HG02981 (cell line): ENCODE results near the gene HHLA2.

ENCODE experiments used
- ATAC-seq: cut with Tn5 transposase; IDR thresholded peaks from one replicate; pipeline ENCODE4 v1.9.1; 2021; ENCODE audit warnings: mild to moderate bottlenecking, moderate library complexity; ENCODE audit not compliant: unreplicated experiment

HHLA2 gene

DNA sequence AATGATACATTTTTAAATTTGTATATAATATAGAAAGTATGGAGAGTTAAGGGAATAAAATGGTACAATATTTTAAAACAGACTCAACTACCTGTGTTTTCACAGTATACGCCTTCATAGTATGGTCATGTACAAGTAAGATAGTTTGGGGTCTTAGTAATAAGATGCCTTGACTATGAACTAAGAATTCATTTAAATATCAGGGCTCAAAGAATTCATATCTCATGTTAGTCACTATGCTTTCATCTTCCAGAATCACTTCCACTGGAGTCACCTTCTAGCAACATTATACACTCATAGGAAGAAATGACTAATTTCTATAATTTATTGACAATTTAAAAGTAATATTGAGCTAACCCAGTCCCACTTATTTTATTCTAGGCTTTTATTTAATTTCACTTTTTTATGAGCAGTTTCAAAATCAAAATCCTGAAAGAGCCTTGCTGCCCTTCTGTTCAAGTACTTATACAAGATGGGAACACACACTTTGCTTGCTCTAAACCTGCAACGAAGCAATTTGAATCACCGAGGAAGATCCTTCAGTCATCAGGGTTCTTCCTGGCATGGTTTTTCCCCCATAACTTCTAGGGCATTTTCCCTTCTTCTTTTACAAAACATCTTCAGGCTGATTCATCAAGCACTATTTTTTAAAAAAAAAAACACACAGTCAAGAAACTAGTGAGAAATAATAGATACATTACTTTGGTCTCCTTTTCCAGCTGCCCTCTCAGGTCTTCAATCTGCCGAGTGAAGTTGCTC, 119.9 kb downstream of the HHLA2 start:
- no peak for ATAC-seq

GRCh38 chr3:108420926-108421325, 124.6 kb downstream of the HHLA2 start:
- ATAC-seq = no peak
